CD14-positive monocyte (primary cell): Measurements from ENCODE around the gene CAPZA1. TPM values are rescaled to one million over a fixed set of nuclear protein-coding genes. Genes with fewer than 3 reads are reported as not detected.

ENCODE experiments used
- DNase-seq, 3 donors: peaks; one replicate each; pipeline ENCODE4 v3.0.0-alpha.2; 2011 to 2022
- H2AFZ ChIP-seq: 2 replicates; pipeline ENCODE4 v1.6.0; 2012; ENCODE audit warnings: mild to moderate bottlenecking, low read depth, low read length, inconsistent platforms; ENCODE audit not compliant: insufficient read depth, poor library complexity, severe bottlenecking
- H3K27ac ChIP-seq, 2 donors: 1 replicate in 1 of 2; 2 replicates in 1 of 2; pipeline ENCODE4 v1.5.1; 2012 to 2013; ENCODE audit warnings: low read length in 2 of 2, control low read depth in 1 of 2, inconsistent platforms in 1 of 2, low read depth in 1 of 2, mild to moderate bottlenecking in 1 of 2
- H3K27me3 ChIP-seq, 2 donors: one replicate each; pipeline versions ENCODE4 v1.6.0 to v1.6.1; 2011 to 2013; ENCODE audit warnings: low read length in 2 of 2; ENCODE audit not compliant: control insufficient read depth in 2 of 2, insufficient read depth in 2 of 2
- H3K36me3 ChIP-seq, 2 donors: replicated peaks in 1 of 2; 1 replicate in 1 of 2; 2 replicates in 1 of 2; pipeline versions ENCODE4 v1.5.1 to v1.6.1; 2012 to 2013; ENCODE audit warnings: low read length in 2 of 2, control low read depth in 1 of 2, inconsistent platforms in 1 of 2, mild to moderate bottlenecking in 1 of 2; ENCODE audit not compliant: insufficient read depth in 2 of 2, control insufficient read depth in 1 of 2
- H3K4me1 ChIP-seq, 2 donors: 1 replicate in 1 of 2; 2 replicates in 1 of 2; pipeline versions ENCODE4 v1.5.1 to v1.6.1; 2012 to 2013; ENCODE audit warnings: low read length in 2 of 2, control low read depth in 1 of 2, inconsistent platforms in 1 of 2, mild to moderate bottlenecking in 1 of 2, moderate library complexity in 1 of 2; ENCODE audit not compliant: insufficient read depth in 2 of 2, control insufficient read depth in 1 of 2
- H3K4me2 ChIP-seq: replicated peaks from 2 replicates; pipeline ENCODE3; 2012; ENCODE audit warnings: low read length, moderate library complexity, mild to moderate bottlenecking; ENCODE audit not compliant: poor library complexity, severe bottlenecking; ENCODE audit errors: extremely low read depth
- H3K4me3 ChIP-seq, 3 experiments: fragments of 200-600 bp in 1 of 3; sonication (generic) in 1 of 3; replicated peaks in 1 of 3; 1 replicate in 2 of 3; 2 replicates in 1 of 3; pipeline ENCODE4 v1.5.1; 2011 to 2013; ENCODE audit warnings: low read length in 3 of 3, mild to moderate bottlenecking in 3 of 3, control low read depth in 2 of 3, low read depth in 2 of 3, inconsistent platforms in 1 of 3, moderate library complexity in 1 of 3
- H3K79me2 ChIP-seq: 2 replicates; pipeline ENCODE4 v1.6.0; 2012; ENCODE audit warnings: mild to moderate bottlenecking, control low read depth, inconsistent platforms, low read length, moderate library complexity; ENCODE audit not compliant: insufficient read depth
- H3K9ac ChIP-seq: 2 replicates; pipeline ENCODE4 v1.6.0; 2017; ENCODE audit warnings: low read length, mild to moderate bottlenecking; ENCODE audit not compliant: insufficient read depth, poor library complexity, severe bottlenecking
- H3K9me3 ChIP-seq, 2 donors: replicated peaks in 1 of 2; 1 replicate in 1 of 2; 2 replicates in 1 of 2; pipeline versions ENCODE4 v1.5.1 to v1.6.1; 2012 to 2013; ENCODE audit warnings: low read length in 2 of 2, control low read depth in 1 of 2; ENCODE audit not compliant: control insufficient read depth in 1 of 2, insufficient read depth in 1 of 2
- H4K20me1 ChIP-seq: 2 replicates; pipeline ENCODE4 v1.6.0; 2012; ENCODE audit warnings: mild to moderate bottlenecking, low read length, control low read depth, moderate library complexity; ENCODE audit not compliant: insufficient read depth
- H3K27ac Mint-ChIP-seq, 7 donors: one replicate each; pipeline ENCODE4 v1.8.0; 2020; ENCODE audit warnings: mild to moderate bottlenecking in 7 of 7, mixed read lengths in 7 of 7, moderate library complexity in 6 of 7, inconsistent platforms in 2 of 7
- H3K27me3 Mint-ChIP-seq, 3 donors: one replicate each; pipeline ENCODE4 v1.8.0; 2021 to 2022; ENCODE audit warnings: low read depth in 3 of 3, mild to moderate bottlenecking in 3 of 3, mixed read lengths in 3 of 3, moderate library complexity in 3 of 3, inconsistent platforms in 1 of 3
- H3K36me3 Mint-ChIP-seq, 2 donors: one replicate each; pipeline ENCODE4 v1.8.0; 2020; ENCODE audit warnings: mixed read lengths in 2 of 2, inconsistent platforms in 1 of 2, mild to moderate bottlenecking in 1 of 2
- H3K4me1 Mint-ChIP-seq: one replicate; pipeline ENCODE4 v1.8.0; 2020; ENCODE audit warnings: mild to moderate bottlenecking, mixed read lengths
- H3K4me3 Mint-ChIP-seq, 2 donors: one replicate each; pipeline ENCODE4 v1.8.0; 2020; ENCODE audit warnings: mild to moderate bottlenecking in 2 of 2, mixed read lengths in 2 of 2, moderate library complexity in 1 of 2
- H3K9me3 Mint-ChIP-seq, 7 donors: one replicate each; pipeline ENCODE4 v1.8.0; 2020 to 2022; ENCODE audit warnings: mixed read lengths in 7 of 7, mild to moderate bottlenecking in 6 of 7, moderate library complexity in 6 of 7, inconsistent platforms in 2 of 7
- WGBS: methylation state at CpG from one replicate; pipeline ENCODE4 v1.1.5; 2013; ENCODE audit warnings: missing lambda C conversion rate; ENCODE audit not compliant: insufficient coverage; 5-methylcytosine and 5-hydroxymethylcytosine counted together
- intact Hi-C, 2 donors: fragments of 100-400 bp; cut with micrococcal nuclease; formaldehyde crosslinking; loops; one replicate each; pipeline versions ENCODE4 v1.15.0 to v1.15.1; 2023
- polyA minus RNA-seq: library from RNA; depleted of rRNA, polyadenylated mRNA; stranded (reverse); fragments of >200 nt; gene quantifications from 2 replicates; pipeline ENCODE4 v1.2.3, GENCODE V29; 2012
- polyA plus RNA-seq, 3 donors: library from polyadenylated mRNA; depleted of rRNA in 1 of 3; unstranded in 2 of 3; stranded (reverse) in 1 of 3; fragments of 300-500 nt in 2 of 3; fragments of >200 nt in 1 of 3; fragmentation: Illumina TruSeq in 2 of 3; gene quantifications; 1 replicate in 2 of 3; 2 replicates in 1 of 3; pipeline ENCODE4 v1.2.3, GENCODE V29; 2012 to 2021
- total RNA-seq, 12 experiments: library from RNA in 1 of 12; stranded (reverse) in 1 of 12; fragments of 120-200 nt in 1 of 12; gene quantifications; one replicate each; pipeline ENCODE4 v1.2.4 and lab custom pipeline; 2013 to 2026; ENCODE audit warnings: mixed read lengths in 6 of 12, inconsistent platforms in 1 of 12
- TF ChIP-seq, protein P1 (sequence below): fragments of 200-600 bp; IDR thresholded peaks from one replicate; pipeline ENCODE4 v1.8.0; 2022; ENCODE audit warnings: antibody characterized with exemption, mild to moderate bottlenecking

The CAPZA1 gene
- total RNA-seq (2013), result 352 TPM
- 100 to 1,000 TPM in 2 of 3 donors, 10 to 100 TPM in 1; 93.4 to 357 (median 339) TPM for polyA plus RNA-seq
- 87.0 and 159 TPM in 2 replicates for polyA minus RNA-seq
- total RNA-seq (lab: John Stamatoyannopoulos, UW), result 247 to 457 (median 399) reads per million in 11 experiments

DNA sequence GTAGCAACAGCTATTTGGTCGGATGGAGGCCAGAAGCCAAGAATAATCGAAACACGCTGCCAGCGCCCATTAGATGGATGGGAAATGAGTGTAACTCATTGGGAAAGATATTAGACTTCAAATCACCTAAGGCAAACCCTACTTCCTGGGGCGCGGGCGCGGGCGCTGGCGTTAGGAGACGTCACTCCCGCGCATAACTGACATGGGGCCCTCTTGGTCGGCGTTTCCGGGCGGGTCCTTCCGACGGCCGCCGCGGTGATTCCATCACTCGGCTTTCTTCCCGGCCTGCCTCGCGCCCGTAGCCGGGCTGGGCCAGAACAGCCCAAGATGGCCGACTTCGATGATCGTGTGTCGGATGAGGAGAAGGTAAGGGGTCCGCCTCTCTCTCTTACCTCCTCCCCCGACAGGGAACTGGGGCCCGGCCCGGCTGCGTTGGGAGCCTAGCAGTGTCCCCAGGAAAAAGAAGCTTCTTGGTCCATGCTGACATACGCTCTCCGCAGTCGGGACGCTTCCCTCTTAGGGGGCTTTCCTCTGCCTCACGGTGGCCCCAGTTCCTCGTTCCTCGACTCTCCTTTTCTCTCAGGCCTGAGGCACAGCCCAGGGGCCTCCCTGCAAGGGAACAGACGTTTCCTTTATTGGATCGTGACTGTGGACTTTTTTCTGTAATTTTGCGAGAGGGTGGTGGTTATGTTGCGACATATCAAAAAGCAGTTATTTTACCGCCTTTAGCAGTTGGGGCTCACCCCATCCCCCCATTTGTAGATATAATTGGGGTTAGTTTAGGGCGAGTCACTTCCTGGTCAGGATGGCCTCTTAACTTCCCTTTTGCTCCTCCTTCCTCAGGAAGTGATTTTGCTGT lies at the start of gene CAPZA1:
Gene CAPZA1, plus strand, starts transcription at position 315 of the 859 bp plus-strand sequence. Its CDS starts 13 bp downstream, at position 328.
- peak within 1 kb of the TSS; percentile 99 to 100 for H3K27ac ChIP-seq
- Mint-ChIP-seq H3K36me3 (peaks cover 6 to 22% of the 10 kb centered on the region in 2 donors), H3K27ac (peak within 1 kb of the TSS; percentile 99 to 100 (median 100)), H3K4me3 (peak within 1 kb of the TSS; percentile 99), H3K27me3 (no peaks in the 10 kb centered on the region), H3K4me1 (peaks cover 41% of the 10 kb centered on the region), H3K9me3 (peaks cover 0 to 2% (median 0%) of the 10 kb centered on the region in 7 donors)
- no peaks in the 10 kb centered on the region for H3K9me3 ChIP-seq
- H3K9ac ChIP-seq, result peak within 1 kb of the TSS; percentile 98
- peak within 1 kb of the TSS; percentile 89 for H3K4me2 ChIP-seq
- peak within 1 kb of the TSS; percentile 80 to 96 (median 95) for H3K4me3 ChIP-seq
- peaks cover 0 to 11% of the 10 kb centered on the region in 2 donors for H3K36me3 ChIP-seq
- intact Hi-C loops, result loop anchor here (5.0 to 10.0 kb wide), 2 partner anchors 155 to 227 kb away; no protein-coding TSS in a partner anchor
- peaks cover 27% of the 10 kb centered on the region for H4K20me1 ChIP-seq
- H2AFZ ChIP-seq, result peak within 1 kb of the TSS; percentile 81
- DNase-seq, result peak; percentile 92 to 94 (median 93)
- peaks cover 30 to 52% of the 10 kb centered on the region in 2 donors for H3K4me1 ChIP-seq
- H3K79me2 ChIP-seq, result peaks cover 97% of the 10 kb centered on the region
- no peaks in the 10 kb centered on the region for H3K27me3 ChIP-seq
- TF ChIP-seq, protein P1, sequence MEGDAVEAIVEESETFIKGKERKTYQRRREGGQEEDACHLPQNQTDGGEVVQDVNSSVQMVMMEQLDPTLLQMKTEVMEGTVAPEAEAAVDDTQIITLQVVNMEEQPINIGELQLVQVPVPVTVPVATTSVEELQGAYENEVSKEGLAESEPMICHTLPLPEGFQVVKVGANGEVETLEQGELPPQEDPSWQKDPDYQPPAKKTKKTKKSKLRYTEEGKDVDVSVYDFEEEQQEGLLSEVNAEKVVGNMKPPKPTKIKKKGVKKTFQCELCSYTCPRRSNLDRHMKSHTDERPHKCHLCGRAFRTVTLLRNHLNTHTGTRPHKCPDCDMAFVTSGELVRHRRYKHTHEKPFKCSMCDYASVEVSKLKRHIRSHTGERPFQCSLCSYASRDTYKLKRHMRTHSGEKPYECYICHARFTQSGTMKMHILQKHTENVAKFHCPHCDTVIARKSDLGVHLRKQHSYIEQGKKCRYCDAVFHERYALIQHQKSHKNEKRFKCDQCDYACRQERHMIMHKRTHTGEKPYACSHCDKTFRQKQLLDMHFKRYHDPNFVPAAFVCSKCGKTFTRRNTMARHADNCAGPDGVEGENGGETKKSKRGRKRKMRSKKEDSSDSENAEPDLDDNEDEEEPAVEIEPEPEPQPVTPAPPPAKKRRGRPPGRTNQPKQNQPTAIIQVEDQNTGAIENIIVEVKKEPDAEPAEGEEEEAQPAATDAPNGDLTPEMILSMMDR, result no peak
- 0% methylated on average over 31 of the region's 50 CpGs for WGBS

DNA sequence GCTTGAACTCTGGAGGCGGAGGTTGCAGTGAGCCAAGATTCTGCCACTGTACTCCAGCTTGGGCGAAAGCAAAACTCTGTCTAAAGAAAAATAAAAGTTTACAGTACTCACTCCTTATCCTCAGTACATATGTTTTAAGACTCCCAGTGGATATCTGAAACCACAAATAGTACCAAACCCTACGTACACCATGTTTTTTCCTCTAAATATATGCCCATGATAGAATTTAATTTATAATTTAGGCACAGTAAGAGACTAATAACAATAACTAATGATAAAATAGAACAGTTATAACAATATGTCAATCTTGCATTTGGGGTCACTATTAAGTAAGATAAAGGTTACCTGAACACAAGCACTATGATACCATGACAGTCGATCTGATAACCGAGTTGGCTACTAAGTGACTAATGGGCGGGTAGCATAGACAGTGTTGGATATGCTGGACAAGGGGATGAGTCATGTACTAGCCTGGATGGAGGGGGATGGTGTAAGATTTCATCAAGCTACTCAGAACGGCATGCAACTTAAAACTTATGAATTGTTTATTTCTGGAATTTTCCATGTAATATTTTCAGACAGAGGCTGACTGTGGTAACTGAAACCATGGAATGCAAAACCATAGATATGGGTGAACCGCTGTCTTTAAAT lies 44.4 kb upstream of the CAPZA1 start:
- H3K27me3 Mint-ChIP-seq, result no peaks in the 10 kb centered on the region
- Histone ChIP-seq H4K20me1 (no peaks in the 10 kb centered on the region), H3K27ac (no peak overlapping the region), H3K4me2 (no peak overlapping the region), H2AFZ (no peak overlapping the region), H3K79me2 (no peaks in the 10 kb centered on the region), H3K4me3 (no peak overlapping the region), H3K36me3 (peaks cover 15 to 43% of the 10 kb centered on the region in 2 donors), H3K9me3 (no peaks in the 10 kb centered on the region), H3K27me3 (no peaks in the 10 kb centered on the region), H3K9ac (no peak overlapping the region), H3K4me1 (no peaks in the 10 kb centered on the region)
- WGBS, result 100% methylated on average over 5 of the region's 8 CpGs
- peaks cover 34 to 62% of the 10 kb centered on the region in 2 donors for H3K36me3 Mint-ChIP-seq
- H3K4me3 Mint-ChIP-seq, result no peak overlapping the region
- TF ChIP-seq, protein P1, result no peak
- H3K4me1 Mint-ChIP-seq, result no peaks in the 10 kb centered on the region
- peaks cover 0 to 4% (median 0%) of the 10 kb centered on the region in 7 donors for H3K9me3 Mint-ChIP-seq
- intact Hi-C loops, result no loop called here
- H3K27ac Mint-ChIP-seq, result no peak overlapping the region
- peak in 1 of 3 donors; percentile 3 for DNase-seq
